A673 (cell line): ENCODE measurements around the gene LGMN.

Experiments used
- EZH2 ChIP-seq: fragments of 200-600 bp; sonication (generic); IDR thresholded peaks from 2 replicates; pipeline ENCODE4 v1.6.1; 2017; ENCODE audit warnings: borderline replicate concordance, low read depth, mild to moderate bottlenecking, mixed read lengths, antibody characterized with exemption, low read length; ENCODE audit not compliant: poor library complexity, severe bottlenecking
- TF ChIP-seq, protein P1 (sequence below): fragments of 300-800, 200-600 bp; sonication (generic); conservative IDR thresholded peaks from 2 replicates; pipeline ENCODE4 v1.5.1; 2017; ENCODE audit warnings: low read depth, mild to moderate bottlenecking, antibody characterized with exemption, low read length, moderate library complexity, mixed read lengths

DNA sequence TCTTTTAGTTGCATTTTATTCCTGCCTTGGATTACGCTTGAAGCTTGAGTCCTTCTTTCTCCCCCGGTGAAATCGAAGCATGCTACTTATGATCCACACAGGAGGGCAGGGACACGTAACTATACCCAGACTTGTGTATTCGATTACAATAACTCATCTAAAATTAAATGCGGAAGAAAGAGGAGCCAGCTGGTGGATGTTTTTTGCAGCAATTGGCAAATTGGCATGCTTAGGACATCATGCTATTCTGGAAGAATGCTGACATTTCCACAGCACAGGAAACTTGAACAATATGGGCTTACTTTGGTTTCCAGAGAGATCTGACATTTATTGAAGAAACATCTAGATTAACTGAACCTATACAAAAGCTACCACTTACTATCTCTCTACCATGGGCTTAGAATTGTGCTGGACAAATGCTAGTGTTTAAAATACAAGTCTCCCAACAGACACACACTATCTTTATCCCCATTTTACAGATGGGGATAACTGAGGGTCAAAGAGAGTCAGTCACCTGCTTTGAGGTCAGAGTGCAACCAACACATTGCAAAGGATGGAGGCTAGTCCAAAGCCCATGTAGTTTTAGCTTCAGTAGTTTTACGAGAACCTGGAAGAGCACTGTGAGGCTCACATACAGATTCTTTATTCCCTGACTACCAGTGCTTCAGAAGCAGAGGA is 36.3 kb downstream of the LGMN start:
- TF ChIP-seq EZH2: no peak
- TF ChIP-seq, protein P1, sequence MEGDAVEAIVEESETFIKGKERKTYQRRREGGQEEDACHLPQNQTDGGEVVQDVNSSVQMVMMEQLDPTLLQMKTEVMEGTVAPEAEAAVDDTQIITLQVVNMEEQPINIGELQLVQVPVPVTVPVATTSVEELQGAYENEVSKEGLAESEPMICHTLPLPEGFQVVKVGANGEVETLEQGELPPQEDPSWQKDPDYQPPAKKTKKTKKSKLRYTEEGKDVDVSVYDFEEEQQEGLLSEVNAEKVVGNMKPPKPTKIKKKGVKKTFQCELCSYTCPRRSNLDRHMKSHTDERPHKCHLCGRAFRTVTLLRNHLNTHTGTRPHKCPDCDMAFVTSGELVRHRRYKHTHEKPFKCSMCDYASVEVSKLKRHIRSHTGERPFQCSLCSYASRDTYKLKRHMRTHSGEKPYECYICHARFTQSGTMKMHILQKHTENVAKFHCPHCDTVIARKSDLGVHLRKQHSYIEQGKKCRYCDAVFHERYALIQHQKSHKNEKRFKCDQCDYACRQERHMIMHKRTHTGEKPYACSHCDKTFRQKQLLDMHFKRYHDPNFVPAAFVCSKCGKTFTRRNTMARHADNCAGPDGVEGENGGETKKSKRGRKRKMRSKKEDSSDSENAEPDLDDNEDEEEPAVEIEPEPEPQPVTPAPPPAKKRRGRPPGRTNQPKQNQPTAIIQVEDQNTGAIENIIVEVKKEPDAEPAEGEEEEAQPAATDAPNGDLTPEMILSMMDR: no peak
